Measurements from ENCODE around the gene GNE. TPM values are rescaled to one million over a fixed set of nuclear protein-coding genes. Genes with fewer than 3 reads are reported as not detected.
A peak's percentile ranks its signal among the peaks of the same experiment; 100 is the strongest.

Gene GNE
- total and polyA plus RNA-seq, 2 of the 8 experiments (the other 6 are each of a cell fraction or from before 2014, with no cell fraction given) = 5.1 to 11.1 TPM

GRCh38 chr9:36192196-36192595 is 66.1 kb downstream of the GNE start:
- Histone ChIP-seq H3K27ac (ENCODE audit: low read depth, low read length) (no peak overlapping the region), H2BK5ac (ENCODE audit: low read depth, low read length) (no peak overlapping the region), H3K4me3 (ENCODE audit: extremely low read depth in 1 of 4, insufficient read depth in 2 of 4, low read depth in 3 of 4, low read length in 4 of 4) (peak overlapping the region; percentile 86 to 98 (median 97); a peak in 7 of 8 replicates), H3K36me3 (ENCODE audit: control insufficient read depth in 2 of 4, insufficient read depth in 4 of 4, low read length in 3 of 4) (peaks cover 0 to 5% (median 2%) of the 10 kb centered on the region in 4 experiments; a peak in 2 of 8 replicates), H3K9me3 (ENCODE audit: insufficient read depth in 2 of 2, low read depth in 1 of 2, low read length in 1 of 2) (no peaks in the 10 kb centered on the region), H2AK5ac (ENCODE audit: low read depth, low read length) (no peak overlapping the region), H3K56ac (replicated peaks; ENCODE audit: insufficient read length, low read depth, low read length) (no peak overlapping the region), H3K4ac (replicated peaks; ENCODE audit: insufficient read length, low read depth, low read length) (no peak overlapping the region), H3K4me1 (replicated peaks in 1 of 4; ENCODE audit: control insufficient read depth in 3 of 4, insufficient read depth in 4 of 4, low read length in 3 of 4) (peaks cover 6 to 12% (median 10%) of the 10 kb centered on the region in 4 experiments; a peak in 6 of 7 replicates), H2BK15ac (ENCODE audit: low read length) (no peak overlapping the region), H2AFZ (ENCODE audit: low read length) (no peak overlapping the region), H3K27me3 (replicated peaks in 1 of 4; ENCODE audit: control insufficient read depth in 3 of 4, extremely low read depth in 1 of 4, insufficient read depth in 3 of 4, low read length in 3 of 4) (no peaks in the 10 kb centered on the region), H3K14ac (ENCODE audit: insufficient read length) (no peak overlapping the region), H4K5ac (ENCODE audit: insufficient read length, low read depth, low read length) (no peak overlapping the region), H4K8ac (ENCODE audit: extremely low read depth, insufficient read depth, low read length) (no peak overlapping the region), H4K91ac (replicated peaks; ENCODE audit: insufficient read length, low read length) (no peak overlapping the region), H2BK120ac (replicated peaks; ENCODE audit: low read depth, low read length) (no peak overlapping the region), H2BK12ac (ENCODE audit: low read depth, low read length) (no peak overlapping the region), H3K18ac (ENCODE audit: extremely low read depth, low read length) (no peak overlapping the region), H3K23ac (ENCODE audit: insufficient read length) (no peak overlapping the region), H3K79me2 (ENCODE audit: control insufficient read depth in 1 of 2, insufficient read depth in 2 of 2, low read length in 2 of 2) (peaks cover 36 to 61% of the 10 kb centered on the region in 2 experiments), H3K4me2 (ENCODE audit: insufficient read depth in 1 of 2, low read depth in 2 of 2, low read length in 2 of 2) (peak overlapping the region; percentile 95 to 99), H2BK20ac (ENCODE audit: low read length) (no peak overlapping the region), H3K23me2 (ENCODE audit: low read depth, low read length) (peaks cover 8% of the 10 kb centered on the region), H3K79me1 (ENCODE audit: low read depth, low read length) (peaks cover 9% of the 10 kb centered on the region), H4K20me1 (replicated peaks in 1 of 2; ENCODE audit: control insufficient read depth in 1 of 2, insufficient read depth in 2 of 2, low read length in 2 of 2) (peaks cover 17 to 19% of the 10 kb centered on the region in 2 experiments), H3K9ac (replicated peaks in 1 of 4; ENCODE audit: extremely low read depth in 1 of 4, low read depth in 3 of 4, low read length in 3 of 4) (peak overlapping the region in 1 of 4 experiments; percentile 16; a peak in 1 of 7 replicates)
- 83% methylated on average over 4 of the region's 4 CpGs; no CpG with 5 or more reads in 1 of the 2 experiments for WGBS, 2 experiments (ENCODE audit: extremely low coverage in 1 of 2, insufficient coverage in 1 of 2, insufficient read length in 1 of 2, insufficient replicate concordance in 2 of 2, low coverage in 1 of 2, low lambda C conversion rate in 2 of 2, missing lambda C conversion rate in 1 of 2)
- FAIRE-seq (no peak), DNase-seq (ENCODE audit: low read depth in 1 of 2, low spot score in 2 of 2) (no peak)
- POLR2A ChIA-PET (ENCODE audit: partially characterized antibody) = interaction anchor here (1.2 to 3.4 kb wide), 7 partner anchors 13 to 136 kb away, joined by 5 to 10 read pairs (median 7); partner anchors contain the start of gene GNE
- no peak for TF ChIP-seq BRCA1 (IDR thresholded peaks at IDR 0.05; ENCODE audit: low read depth, low read length)
- no peak for TF ChIP-seq FOSL1 (IDR thresholded peaks at IDR 0.05; ENCODE audit: insufficient read depth, low read depth, low read length)
- TF ChIP-seq CEBPB (IDR thresholded peaks at IDR 0.05; ENCODE audit: low read depth, low read length) = no peak
- TF ChIP-seq SAP30 (IDR thresholded peaks at IDR 0.05; ENCODE audit: insufficient read depth, insufficient replicate concordance, low read length) = no peak
- CTCF ChIA-PET (ENCODE audit: partially characterized antibody) = interaction anchor here (0.6 to 5.5 kb wide), 5 partner anchors 12 to 289 kb away, joined by 3 to 38 read pairs (median 5); no protein-coding TSS in a partner anchor

Data from H1 (cell line).